ENCODE results near the gene AFDN. TPM values are rescaled to one million over a fixed set of nuclear protein-coding genes. Genes with fewer than 3 reads are reported as not detected.

Gene AFDN
- total and polyA plus RNA-seq, 10 of the 15 experiments (the other 5 are each of a cell fraction or from before 2014, with no cell fraction given): 5.7 to 68.2 (median 45.1) TPM

GRCh38 chr6:167946604-167947003 is 119.9 kb downstream of the AFDN start:
- H4K20me1 ChIP-seq (ENCODE audit: control insufficient read depth, insufficient read depth): no peaks in the 10 kb centered on the region
- DNase-seq (ENCODE audit: low read depth, low spot score) (no peak), ATAC-seq (no peak), FAIRE-seq (no peak)
- H3K4me3 ChIP-seq: no peak overlapping the region
- TF ChIP-seq MYC (IDR thresholded peaks at IDR 0.05; ENCODE audit: insufficient read depth, insufficient read length, insufficient replicate concordance, low read length, severe bottlenecking) (no peak), KAT2A (conservative IDR thresholded peaks at IDR 0.05; ENCODE audit: control insufficient read depth, low read depth, low read length) (no peak), FOS (IDR thresholded peaks at IDR 0.05; ENCODE audit: borderline replicate concordance, extremely low read depth, insufficient read length) (no peak), HDAC2 (IDR thresholded peaks at IDR 0.05) (no peak), KLF5 (IDR thresholded peaks at IDR 0.05; ENCODE audit: partially characterized antibody) (no peak), KDM1A (IDR thresholded peaks at IDR 0.05; ENCODE audit: borderline replicate concordance) (no peak), SP1 (IDR thresholded peaks at IDR 0.05; ENCODE audit: low read depth, low read length) (no peak), WRNIP1 (IDR thresholded peaks at IDR 0.05; ENCODE audit: borderline replicate concordance, low read depth, low read length) (no peak), FOXM1 (IDR thresholded peaks at IDR 0.05; ENCODE audit: low read depth, low read length) (no peak), DPF2 (IDR thresholded peaks at IDR 0.05) (no peak), POLR2A (IDR thresholded peaks at IDR 0.05; ENCODE audit: low read depth, low read length) (no peak), ATF2 (IDR thresholded peaks at IDR 0.05; ENCODE audit: low read length) (no peak), SPI1 (IDR thresholded peaks at IDR 0.05; ENCODE audit: borderline replicate concordance, insufficient read depth, low read depth, low read length) (no peak), TCF3 (IDR thresholded peaks at IDR 0.05; ENCODE audit: borderline replicate concordance, insufficient read depth, low read depth, low read length) (no peak), ZNF217 (IDR thresholded peaks at IDR 0.05) (no peak), GABPA (IDR thresholded peaks at IDR 0.05; ENCODE audit: low read depth) (no peak), YBX1 (IDR thresholded peaks at IDR 0.05) (no peak)
- TF ChIP-seq, protein P1, sequence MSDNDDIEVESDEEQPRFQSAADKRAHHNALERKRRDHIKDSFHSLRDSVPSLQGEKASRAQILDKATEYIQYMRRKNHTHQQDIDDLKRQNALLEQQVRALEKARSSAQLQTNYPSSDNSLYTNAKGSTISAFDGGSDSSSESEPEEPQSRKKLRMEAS (IDR thresholded peaks at IDR 0.05; ENCODE audit: low read depth, low read length): no peak
- TF ChIP-seq, protein P2, sequence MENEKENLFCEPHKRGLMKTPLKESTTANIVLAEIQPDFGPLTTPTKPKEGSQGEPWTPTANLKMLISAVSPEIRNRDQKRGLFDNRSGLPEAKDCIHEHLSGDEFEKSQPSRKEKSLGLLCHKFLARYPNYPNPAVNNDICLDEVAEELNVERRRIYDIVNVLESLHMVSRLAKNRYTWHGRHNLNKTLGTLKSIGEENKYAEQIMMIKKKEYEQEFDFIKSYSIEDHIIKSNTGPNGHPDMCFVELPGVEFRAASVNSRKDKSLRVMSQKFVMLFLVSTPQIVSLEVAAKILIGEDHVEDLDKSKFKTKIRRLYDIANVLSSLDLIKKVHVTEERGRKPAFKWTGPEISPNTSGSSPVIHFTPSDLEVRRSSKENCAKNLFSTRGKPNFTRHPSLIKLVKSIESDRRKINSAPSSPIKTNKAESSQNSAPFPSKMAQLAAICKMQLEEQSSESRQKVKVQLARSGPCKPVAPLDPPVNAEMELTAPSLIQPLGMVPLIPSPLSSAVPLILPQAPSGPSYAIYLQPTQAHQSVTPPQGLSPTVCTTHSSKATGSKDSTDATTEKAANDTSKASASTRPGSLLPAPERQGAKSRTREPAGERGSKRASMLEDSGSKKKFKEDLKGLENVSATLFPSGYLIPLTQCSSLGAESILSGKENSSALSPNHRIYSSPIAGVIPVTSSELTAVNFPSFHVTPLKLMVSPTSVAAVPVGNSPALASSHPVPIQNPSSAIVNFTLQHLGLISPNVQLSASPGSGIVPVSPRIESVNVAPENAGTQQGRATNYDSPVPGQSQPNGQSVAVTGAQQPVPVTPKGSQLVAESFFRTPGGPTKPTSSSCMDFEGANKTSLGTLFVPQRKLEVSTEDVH (IDR thresholded peaks at IDR 0.05; ENCODE audit: low read depth, partially characterized antibody): no peak
- intact Hi-C loops (cut with micrococcal nuclease; ENCODE audit: unreplicated experiment): no loop called here
- ChIA-PET RAD21 (ENCODE audit: unreplicated experiment) (no interaction called here), CTCF (interaction anchor here (0.6 kb wide), 1 partner anchor 231 kb away, joined by 3 read pairs; no protein-coding TSS in a partner anchor), SMC1A (ENCODE audit: uncharacterized antibody, unreplicated experiment) (no interaction called here), POLR2A (interaction anchor here (0.7 kb wide), 1 partner anchor 25 kb away, joined by 3 read pairs; no protein-coding TSS in a partner anchor)
- H3K27ac ChIP-seq (ENCODE audit: control insufficient read depth, insufficient read depth): no peak overlapping the region
- in situ Hi-C loops (cut with MboI): no loop called here
- no peak overlapping the region for H3K9ac ChIP-seq (ENCODE audit: control insufficient read depth, insufficient read depth, low read length)
- H3K4me1 ChIP-seq (ENCODE audit: control insufficient read depth, insufficient read depth, low read length): no peaks in the 10 kb centered on the region
- WGBS (ENCODE audit: insufficient coverage, insufficient replicate concordance, low lambda C conversion rate, missing lambda C conversion rate): 83% methylated on average over 5 of the region's 5 CpGs
- peaks cover 8% of the 10 kb centered on the region in 2 experiments; a peak in 3 of 4 replicates for H3K36me3 ChIP-seq (ENCODE audit: control insufficient read depth in 2 of 2, insufficient read depth in 2 of 2, low read length in 1 of 2)
- no peaks in the 10 kb centered on the region for H3K9me3 ChIP-seq (replicated peaks; ENCODE audit: control insufficient read depth, insufficient read depth, low read length)
- H2AFZ ChIP-seq (ENCODE audit: control insufficient read depth, low read depth, low read length): no peak overlapping the region
- H3K27me3 ChIP-seq (replicated peaks in 1 of 2; ENCODE audit: control insufficient read depth in 2 of 2, insufficient read depth in 2 of 2, low read length in 1 of 2): no peaks in the 10 kb centered on the region
- H3K79me2 ChIP-seq (ENCODE audit: control insufficient read depth, insufficient read depth, low read length): no peaks in the 10 kb centered on the region
- BruUV-seq (replicated peaks): no TSS peak
- H3K4me2 ChIP-seq (ENCODE audit: control insufficient read depth, insufficient read depth): no peak overlapping the region

All from GM12878 (cell line).